EL (cell line): ENCODE measurements around the gene DSTN.
"Not testable (repeated sequence)": the region's sequence is repeated elsewhere in the genome, so short reads cannot be mapped to it uniquely, and the experiment has no call there.

Source experiments
- DNase-seq: peaks from one replicate; pipeline ENCODE4 v3.0.0-alpha.2; 2016

Gene DSTN

GRCh38 chr20:17653835-17654648, 84.2 kb downstream of the DSTN start:
- no peak for DNase-seq

DNA sequence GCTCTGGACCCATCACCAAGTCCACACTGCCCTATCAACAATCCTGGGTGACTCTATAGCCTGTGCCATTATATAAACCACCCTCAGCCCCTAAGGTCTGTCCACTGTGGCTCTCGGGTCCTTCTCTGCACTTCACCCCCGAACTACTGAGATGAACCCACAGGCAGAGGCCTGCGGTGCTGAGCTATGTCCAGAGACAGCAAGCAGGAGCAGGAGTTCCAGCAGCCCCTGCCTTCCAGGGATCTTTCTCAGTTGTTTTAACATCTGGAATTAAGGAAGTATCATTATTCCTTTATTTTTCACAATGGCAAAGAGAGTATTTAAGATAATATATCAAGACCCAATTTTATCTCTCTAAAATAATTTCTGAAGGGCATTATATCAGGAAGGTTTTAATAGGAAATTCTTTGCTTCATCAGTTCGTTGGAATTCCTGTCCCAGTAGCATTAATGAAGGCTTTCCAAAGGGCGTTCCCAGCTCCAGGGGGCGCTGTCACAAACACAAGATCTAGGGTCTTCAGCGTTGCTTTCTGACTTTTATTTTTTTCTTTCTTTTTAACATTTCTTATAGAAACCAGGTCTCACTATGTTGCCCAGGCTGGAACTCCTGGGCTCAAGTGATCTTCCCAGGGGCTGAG, 84.9 kb downstream of the DSTN start:
- DNase-seq, result peak; percentile 68

GRCh38 chr20:17655286-17655651, 85.4 kb downstream of the DSTN start:
- peak; percentile 53 for DNase-seq

GRCh38 chr20:17655865-17656479, 86.1 kb downstream of the DSTN start:
- DNase-seq, result peak; percentile 34

GRCh38 chr20:17657079-17657825, 87.4 kb downstream of the DSTN start:
- DNase-seq, result no peak

- DNase-seq, result no peak
Measured at GRCh38 chr20:17657898-17658647, 88.2 kb downstream of the DSTN start.

- no peak for DNase-seq
Measured at GRCh38 chr20:17658648-17658993, 88.7 kb downstream of the DSTN start.

DNA sequence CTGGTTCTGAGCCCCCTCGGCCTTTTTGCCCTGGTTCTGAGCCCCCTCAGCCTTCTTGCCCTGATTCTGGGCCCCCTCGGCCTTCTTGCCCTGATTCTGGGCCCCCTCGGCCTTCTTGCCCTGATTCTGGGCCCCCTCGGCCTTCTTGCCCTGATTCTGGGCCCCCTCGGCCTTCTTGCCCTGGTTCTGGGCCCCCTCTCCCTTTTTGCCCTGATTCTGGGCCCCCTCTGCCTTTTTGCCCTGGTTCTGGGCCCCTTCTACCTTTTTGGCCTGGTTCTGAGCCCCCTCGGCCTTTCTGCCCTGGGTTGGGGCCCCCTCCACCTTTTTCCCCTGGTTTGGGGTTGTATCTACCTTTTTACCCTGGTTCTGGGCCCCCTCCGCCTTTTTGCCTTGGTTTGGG, 89.5 kb downstream of the DSTN start:
- DNase-seq, result not testable (repeated sequence)
